Measurements from ENCODE around the gene BANK1.

Gene BANK1

GRCh38 chr4:101807351-101807750 is 16.8 kb downstream of the BANK1 start:
- TF ChIP-seq CTCF (conservative IDR thresholded peaks at IDR 0.05), result no peak

GRCh38 chr4:101813604-101814003 is 23.1 kb downstream of the BANK1 start:
- no peak overlapping the region for H3K27ac ChIP-seq
- no peak for TF ChIP-seq CTCF (conservative IDR thresholded peaks at IDR 0.05)

More at GRCh38 chr4:101807351-101807750, 16.8 kb downstream of the BANK1 start:
- H3K27ac ChIP-seq, result no peak overlapping the region

- no peak for TF ChIP-seq CTCF (conservative IDR thresholded peaks at IDR 0.05)
- H3K27ac ChIP-seq, result no peak overlapping the region
These were observed 27.8 kb downstream of the BANK1 start for GRCh38 chr4:101818362-101818761.

GRCh38 chr4:101823864-101824263 is 33.3 kb downstream of the BANK1 start:
- TF ChIP-seq CTCF (conservative IDR thresholded peaks at IDR 0.05), result no peak
- no peak overlapping the region for H3K27ac ChIP-seq

GRCh38 chr4:101824500-101824899 is 34.0 kb downstream of the BANK1 start:
- H3K27ac ChIP-seq, result no peak overlapping the region
- no peak for TF ChIP-seq CTCF (conservative IDR thresholded peaks at IDR 0.05)

GRCh38 chr4:101825953-101826352 is 35.4 kb downstream of the BANK1 start:
- H3K27ac ChIP-seq, result no peak overlapping the region
- no peak for TF ChIP-seq CTCF (conservative IDR thresholded peaks at IDR 0.05)

GRCh38 chr4:101831816-101832215 is 41.3 kb downstream of the BANK1 start:
- no peak overlapping the region for H3K27ac ChIP-seq
- no peak for TF ChIP-seq CTCF (conservative IDR thresholded peaks at IDR 0.05)

- no peak for TF ChIP-seq CTCF (conservative IDR thresholded peaks at IDR 0.05)
- peak overlapping the region; percentile 76; the same call in 1 of the 2 replicates for H3K27ac ChIP-seq
These were observed 43.0 kb downstream of the BANK1 start for GRCh38 chr4:101833480-101833879.
